ENCODE results near the gene TPP2.

GRCh38 chr13:102718746-102719145 lies 122.0 kb downstream of the TPP2 start:
- TF ChIP-seq, protein P1, sequence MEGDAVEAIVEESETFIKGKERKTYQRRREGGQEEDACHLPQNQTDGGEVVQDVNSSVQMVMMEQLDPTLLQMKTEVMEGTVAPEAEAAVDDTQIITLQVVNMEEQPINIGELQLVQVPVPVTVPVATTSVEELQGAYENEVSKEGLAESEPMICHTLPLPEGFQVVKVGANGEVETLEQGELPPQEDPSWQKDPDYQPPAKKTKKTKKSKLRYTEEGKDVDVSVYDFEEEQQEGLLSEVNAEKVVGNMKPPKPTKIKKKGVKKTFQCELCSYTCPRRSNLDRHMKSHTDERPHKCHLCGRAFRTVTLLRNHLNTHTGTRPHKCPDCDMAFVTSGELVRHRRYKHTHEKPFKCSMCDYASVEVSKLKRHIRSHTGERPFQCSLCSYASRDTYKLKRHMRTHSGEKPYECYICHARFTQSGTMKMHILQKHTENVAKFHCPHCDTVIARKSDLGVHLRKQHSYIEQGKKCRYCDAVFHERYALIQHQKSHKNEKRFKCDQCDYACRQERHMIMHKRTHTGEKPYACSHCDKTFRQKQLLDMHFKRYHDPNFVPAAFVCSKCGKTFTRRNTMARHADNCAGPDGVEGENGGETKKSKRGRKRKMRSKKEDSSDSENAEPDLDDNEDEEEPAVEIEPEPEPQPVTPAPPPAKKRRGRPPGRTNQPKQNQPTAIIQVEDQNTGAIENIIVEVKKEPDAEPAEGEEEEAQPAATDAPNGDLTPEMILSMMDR (conservative IDR thresholded peaks at IDR 0.05), result no peak
- no peak for TF ChIP-seq ZFX (IDR thresholded peaks at IDR 0.05)
